Endothelial cell of umbilical vein (primary cell): ENCODE results near the gene APBA3. TPM values are rescaled to one million over a fixed set of nuclear protein-coding genes. Genes with fewer than 3 reads are reported as not detected.

ENCODE experiments used
- BruUV-seq: library from RNA; stranded (reverse); fragments of 400-500 nt; replicated peaks from 2 replicates; lab custom pipeline; 2021; lab: Mats Ljungman, UMichigan
- CTCF ChIA-PET: fragments of 300-600, 350-600 bp; sonication (Branson Sonifier 250); formaldehyde crosslinking; loops from one replicate; lab custom pipeline; 2021; ENCODE audit warnings: antibody characterized with exemption, inconsistent platforms; lab: Charles Lee
- POLR2A ChIA-PET: fragments of 300-600, 350-600 bp; sonication (Branson Sonifier 250); formaldehyde crosslinking; loops from one replicate; lab custom pipeline; 2021; ENCODE audit warnings: antibody characterized with exemption, inconsistent platforms; lab: Charles Lee
- DNase-seq: peaks from one replicate; pipeline ENCODE4 v3.0.0-alpha.2; 2011; ENCODE audit warnings: low read depth, low spot score
- FAIRE-seq: peaks from 2 replicates; lab custom pipeline; 2011; peaks lifted over from hg19 to GRCh38; lab: Jason Lieb, UNC
- H2AFZ ChIP-seq: 2 replicates; pipeline ENCODE4 v1.6.0; 2012; ENCODE audit warnings: low read depth, low read length, control low read depth, inconsistent platforms
- H3K27ac ChIP-seq: 2 replicates; pipeline ENCODE4 v1.5.1; 2011; ENCODE audit warnings: low read depth, mild to moderate bottlenecking, control low read depth, low read length, moderate library complexity; ENCODE audit not compliant: insufficient read depth
- H3K27me3 ChIP-seq, 2 experiments: 2 replicates each; pipeline versions ENCODE4 v1.6.0 to v1.6.1; 2011; ENCODE audit warnings: low read length in 2 of 2, mixed read lengths in 1 of 2; ENCODE audit not compliant: control insufficient read depth in 2 of 2, insufficient read depth in 2 of 2
- H3K36me3 ChIP-seq, 2 experiments: 2 replicates in 1 of 2; 3 replicates in 1 of 2; pipeline ENCODE4 v1.5.1; 2011; ENCODE audit warnings: low read length in 2 of 2, mild to moderate bottlenecking in 1 of 2, moderate library complexity in 1 of 2; ENCODE audit not compliant: control insufficient read depth in 2 of 2, insufficient read depth in 2 of 2; ENCODE audit errors: extremely low read depth in 1 of 2
- H3K4me1 ChIP-seq: 3 replicates; pipeline ENCODE4 v1.5.1; 2011; ENCODE audit warnings: mild to moderate bottlenecking, low read length; ENCODE audit not compliant: control insufficient read depth, insufficient read depth; ENCODE audit errors: extremely low read depth
- H3K4me2 ChIP-seq: 2 replicates; pipeline ENCODE4 v1.6.1; 2011; ENCODE audit warnings: low read length, control low read depth, mixed read lengths; ENCODE audit not compliant: insufficient read depth
- H3K4me3 ChIP-seq, 3 experiments: fragments of 200-600 bp in 1 of 3; sonication (generic), shearing (Covaris generic) in 1 of 3; replicated peaks in 1 of 3; 2 replicates each; pipeline ENCODE4 v1.5.1; 2011 to 2016; ENCODE audit warnings: control low read depth in 3 of 3, low read length in 3 of 3, mild to moderate bottlenecking in 2 of 3, inconsistent platforms in 1 of 3, low read depth in 1 of 3, moderate library complexity in 1 of 3; ENCODE audit not compliant: insufficient read depth in 1 of 3
- H3K79me2 ChIP-seq: 2 replicates; pipeline ENCODE4 v1.6.0; 2012; ENCODE audit warnings: low read length, inconsistent platforms; ENCODE audit not compliant: control insufficient read depth, insufficient read depth
- H3K9ac ChIP-seq: replicated peaks from 2 replicates; pipeline ENCODE3; 2011; ENCODE audit warnings: low read length, control low read depth; ENCODE audit not compliant: insufficient read depth; ENCODE audit errors: extremely low read depth
- H3K9me1 ChIP-seq: replicated peaks from 3 replicates; pipeline ENCODE4 v1.6.0; 2011; ENCODE audit warnings: mild to moderate bottlenecking, low read length; ENCODE audit not compliant: control insufficient read depth, insufficient read depth; ENCODE audit errors: extremely low read depth
- H3K9me3 ChIP-seq: replicated peaks from 2 replicates; pipeline ENCODE4 v1.5.1; 2012; ENCODE audit warnings: low read length, inconsistent platforms; ENCODE audit not compliant: control insufficient read depth, insufficient read depth
- H4K20me1 ChIP-seq: replicated peaks from 2 replicates; pipeline ENCODE3; 2011; ENCODE audit warnings: mild to moderate bottlenecking, low read length; ENCODE audit not compliant: control insufficient read depth, insufficient read depth; ENCODE audit errors: extremely low read depth
- CTCF ChIP-seq, 2 donors: IDR thresholded peaks; 1 replicate in 1 of 2; 2 replicates in 1 of 2; pipeline ENCODE4 v1.5.1; 2011; ENCODE audit warnings: low read length in 2 of 2, mild to moderate bottlenecking in 2 of 2, moderate library complexity in 2 of 2, control low read depth in 1 of 2, inconsistent platforms in 1 of 2, low read depth in 1 of 2; ENCODE audit not compliant: insufficient read depth in 1 of 2; ENCODE audit errors: extremely low read depth in 1 of 2
- EZH2 ChIP-seq: IDR thresholded peaks from 2 replicates; pipeline ENCODE4 v1.6.1; 2012; ENCODE audit warnings: borderline replicate concordance, low read depth, mild to moderate bottlenecking, moderate library complexity, low read length, inconsistent platforms; ENCODE audit not compliant: severe bottlenecking
- FOS ChIP-seq: IDR thresholded peaks from 2 replicates; pipeline ENCODE4 v1.6.1; 2011; ENCODE audit warnings: mild to moderate bottlenecking, low read length, moderate library complexity, borderline replicate concordance; ENCODE audit not compliant: insufficient read depth
- GATA2 ChIP-seq: IDR thresholded peaks from 2 replicates; pipeline ENCODE4 v1.7.0; 2011; ENCODE audit warnings: low read depth, mild to moderate bottlenecking, moderate library complexity, mixed read lengths, low read length; ENCODE audit not compliant: insufficient read length, insufficient read depth
- JUN ChIP-seq: IDR thresholded peaks from 2 replicates; pipeline ENCODE4 v1.6.1; 2011; ENCODE audit warnings: borderline replicate concordance, low read depth; ENCODE audit not compliant: insufficient read length, insufficient read depth
- MYC ChIP-seq: IDR thresholded peaks from one replicate; pipeline ENCODE4 v1.6.1; 2011; ENCODE audit warnings: mild to moderate bottlenecking, low read depth, low read length
- POLR2A ChIP-seq: IDR thresholded peaks from 2 replicates; pipeline ENCODE4 v1.6.1; 2012; ENCODE audit warnings: low read depth, mild to moderate bottlenecking, control low read depth, low read length
- POLR2AphosphoS5 ChIP-seq: IDR thresholded peaks from 2 replicates; pipeline ENCODE4 v1.6.1; 2012; ENCODE audit warnings: low read depth, mild to moderate bottlenecking, control low read depth, low read length, moderate library complexity; ENCODE audit not compliant: insufficient read depth
- dilution Hi-C: fragments of 300-500 bp; cut with MboI; formaldehyde crosslinking; loops from one replicate; pipeline ENCODE4 v1.15.0; 2019; ENCODE audit warnings: low sequenced_read_pairs; ENCODE audit not compliant: extremely low pct_ligation_motif_present
- intact Hi-C: fragments of 100-400 bp; cut with micrococcal nuclease; formaldehyde crosslinking; loops from one replicate; pipeline ENCODE4 v1.10.0; 2022
- polyA plus RNA-seq, 4 experiments: library from polyadenylated mRNA; depleted of rRNA in 3 of 4; stranded (reverse) in 3 of 4; unstranded in 1 of 4; fragments of >200 nt; gene quantifications; 2 replicates each; pipeline versions ENCODE4 v1.2.1 to v1.2.3, GENCODE V29; 2011 to 2012; ENCODE audit warnings: missing spikeins in 1 of 4
- total RNA-seq: library from RNA; stranded (reverse); gene quantifications from 2 replicates; pipeline ENCODE4 v1.2.3, GENCODE V29; 2021
- TF ChIP-seq, protein P1 (sequence below): IDR thresholded peaks from 2 replicates; pipeline ENCODE4 v1.6.1; 2011; ENCODE audit not compliant: insufficient read depth, insufficient read length

Gene APBA3
- total and polyA plus RNA-seq, 2 donors (not counting 3 experiments of a cell fraction or from before 2014, with no cell fraction given), result 23.4 to 25.1 TPM

GRCh38 chr19:3775374-3775711, 13.9 kb upstream of the APBA3 start:
- ChIA-PET CTCF (no interaction called here), POLR2A (interaction anchor here (0.6 kb wide), 1 partner anchor 1015 kb away, joined by 3 read pairs; no protein-coding TSS in a partner anchor)
- H3K27me3 ChIP-seq, result no peaks in the 10 kb centered on the region
- no peak overlapping the region for H3K4me3 ChIP-seq
- BruUV-seq, result no TSS peak
- no peak overlapping the region for H2AFZ ChIP-seq
- H3K4me2 ChIP-seq, result no peak overlapping the region
- dilution Hi-C loops (no loop called here), intact Hi-C loops (no loop called here)
- FAIRE-seq (no peak), DNase-seq (no peak)
- no peaks in the 10 kb centered on the region for H3K9me3 ChIP-seq
- H3K27ac ChIP-seq, result no peak overlapping the region
- no peaks in the 10 kb centered on the region for H3K79me2 ChIP-seq
- H3K36me3 ChIP-seq, result no peaks in the 10 kb centered on the region
- H3K9me1 ChIP-seq, result no peaks in the 10 kb centered on the region
- no peaks in the 10 kb centered on the region for H4K20me1 ChIP-seq
- H3K4me1 ChIP-seq, result no peaks in the 10 kb centered on the region
- no peak for TF ChIP-seq FOS
- no peak for TF ChIP-seq GATA2
- no peak for TF ChIP-seq MYC
- TF ChIP-seq CTCF (IDR thresholded peaks at IDR 0.05; ENCODE audit: extremely low read depth in 1 of 2, insufficient read depth in 1 of 2, low read depth in 1 of 2, low read length in 2 of 2), result no peak
- no peak for TF ChIP-seq JUN
- TF ChIP-seq, protein P1, sequence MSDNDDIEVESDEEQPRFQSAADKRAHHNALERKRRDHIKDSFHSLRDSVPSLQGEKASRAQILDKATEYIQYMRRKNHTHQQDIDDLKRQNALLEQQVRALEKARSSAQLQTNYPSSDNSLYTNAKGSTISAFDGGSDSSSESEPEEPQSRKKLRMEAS, result no peak
- TF ChIP-seq EZH2, result no peak
- no peak for TF ChIP-seq POLR2AphosphoS5
- TF ChIP-seq POLR2A, result no peak
- H3K9ac ChIP-seq, result no peak overlapping the region
